ENCODE measurements around the gene SPSB1. TPM values are rescaled to one million over a fixed set of nuclear protein-coding genes. Genes with fewer than 3 reads are reported as not detected.

Gene SPSB1
- total and polyA plus RNA-seq, 2 donors: 12.4 to 36.4 TPM

- no peak overlapping the region for H3K4me3 ChIP-seq (ENCODE audit: low read depth, low read length)
- H3K27ac ChIP-seq (ENCODE audit: low read depth): no peak overlapping the region
- peaks cover 2% of the 10 kb centered on the region for H3K4me1 ChIP-seq (ENCODE audit: insufficient read depth)
- 46% methylated on average over 13 of the region's 13 CpGs for WGBS
- DNase-seq (ENCODE audit: extremely low spot score): no peak
- no peaks in the 10 kb centered on the region for H3K36me3 ChIP-seq (ENCODE audit: insufficient read depth)
Observed at GRCh38 chr1:9397997-9398526, 105.4 kb downstream of the SPSB1 start.

- DNase-seq (ENCODE audit: extremely low spot score): no peak
- WGBS: 59% methylated on average over 21 of the region's 21 CpGs
Observed at GRCh38 chr1:9399510-9400424, 107.1 kb downstream of the SPSB1 start.

GRCh38 chr1:9400425-9401079 lies 107.9 kb downstream of the SPSB1 start:
- WGBS: 68% methylated on average over 13 of the region's 13 CpGs
- no peak overlapping the region for H3K27ac ChIP-seq (ENCODE audit: low read depth)
- peaks cover 2% of the 10 kb centered on the region for H3K4me1 ChIP-seq (ENCODE audit: insufficient read depth)
- H3K36me3 ChIP-seq (ENCODE audit: insufficient read depth): no peaks in the 10 kb centered on the region
- no peak overlapping the region for H3K4me3 ChIP-seq (ENCODE audit: low read depth, low read length)
- DNase-seq (ENCODE audit: extremely low spot score): no peak

More at GRCh38 chr1:9399510-9400424, 107.1 kb downstream of the SPSB1 start:
- Histone ChIP-seq H3K36me3 (ENCODE audit: insufficient read depth) (no peaks in the 10 kb centered on the region), H3K4me1 (ENCODE audit: insufficient read depth) (peaks cover 2% of the 10 kb centered on the region), H3K27ac (ENCODE audit: low read depth) (no peak overlapping the region), H3K4me3 (ENCODE audit: low read depth, low read length) (no peak overlapping the region)

GRCh38 chr1:9401080-9401453 lies 108.4 kb downstream of the SPSB1 start:
- H3K36me3 ChIP-seq (ENCODE audit: insufficient read depth): no peaks in the 10 kb centered on the region
- 94% methylated on average over 15 of the region's 15 CpGs for WGBS
- no peak overlapping the region for H3K4me3 ChIP-seq (ENCODE audit: low read depth, low read length)
- no peak for DNase-seq (ENCODE audit: extremely low spot score)
- H3K27ac ChIP-seq (ENCODE audit: low read depth): no peak overlapping the region
- H3K4me1 ChIP-seq (ENCODE audit: insufficient read depth): peaks cover 2% of the 10 kb centered on the region

GRCh38 chr1:9402256-9402616 lies 109.5 kb downstream of the SPSB1 start:
- Histone ChIP-seq H3K27ac (ENCODE audit: low read depth) (no peak overlapping the region), H3K4me1 (ENCODE audit: insufficient read depth) (peaks cover 2% of the 10 kb centered on the region)
- 72% methylated on average over 7 of the region's 7 CpGs for WGBS

GRCh38 chr1:9402717-9403225 lies 110.1 kb downstream of the SPSB1 start:
- H3K36me3 ChIP-seq (ENCODE audit: insufficient read depth): no peaks in the 10 kb centered on the region
- peaks cover 2% of the 10 kb centered on the region for H3K4me1 ChIP-seq (ENCODE audit: insufficient read depth)
- H3K4me3 ChIP-seq (ENCODE audit: low read depth, low read length): no peak overlapping the region
- WGBS: 92% methylated on average over 13 of the region's 13 CpGs
- DNase-seq (ENCODE audit: extremely low spot score): no peak
- no peak overlapping the region for H3K27ac ChIP-seq (ENCODE audit: low read depth)

More at GRCh38 chr1:9402256-9402616, 109.5 kb downstream of the SPSB1 start:
- Histone ChIP-seq H3K4me3 (ENCODE audit: low read depth, low read length) (no peak overlapping the region), H3K36me3 (ENCODE audit: insufficient read depth) (no peaks in the 10 kb centered on the region)
- no peak for DNase-seq (ENCODE audit: extremely low spot score)

GRCh38 chr1:9404117-9404914 lies 111.6 kb downstream of the SPSB1 start:
- 85% methylated on average over 15 of the region's 15 CpGs for WGBS
- H3K4me1 ChIP-seq (ENCODE audit: insufficient read depth): peaks cover 2% of the 10 kb centered on the region
- H3K27ac ChIP-seq (ENCODE audit: low read depth): no peak overlapping the region
- no peaks in the 10 kb centered on the region for H3K36me3 ChIP-seq (ENCODE audit: insufficient read depth)
- no peak for DNase-seq (ENCODE audit: extremely low spot score)
- no peak overlapping the region for H3K4me3 ChIP-seq (ENCODE audit: low read depth, low read length)

GRCh38 chr1:9406111-9406510 lies 113.4 kb downstream of the SPSB1 start:
- no peak for DNase-seq (ENCODE audit: extremely low spot score)
- WGBS: 65% methylated on average over 7 of the region's 7 CpGs
- Histone ChIP-seq H3K4me1 (ENCODE audit: insufficient read depth) (no peaks in the 10 kb centered on the region), H3K27ac (ENCODE audit: low read depth) (no peak overlapping the region), H3K36me3 (ENCODE audit: insufficient read depth) (no peaks in the 10 kb centered on the region), H3K4me3 (ENCODE audit: low read depth, low read length) (no peak overlapping the region)

GRCh38 chr1:9410737-9411297 lies 118.1 kb downstream of the SPSB1 start:
- Histone ChIP-seq H3K4me3 (ENCODE audit: low read depth, low read length) (no peak overlapping the region), H3K27ac (ENCODE audit: low read depth) (no peak overlapping the region), H3K36me3 (ENCODE audit: insufficient read depth) (no peaks in the 10 kb centered on the region), H3K4me1 (ENCODE audit: insufficient read depth) (peaks cover 2% of the 10 kb centered on the region)
- no peak for DNase-seq (ENCODE audit: extremely low spot score)
- 63% methylated on average over 7 of the region's 7 CpGs for WGBS

GRCh38 chr1:9413071-9413876 lies 120.6 kb downstream of the SPSB1 start:
- H3K27ac ChIP-seq (ENCODE audit: low read depth): peak overlapping the region; percentile 91
- no peak for DNase-seq (ENCODE audit: extremely low spot score)
- H3K4me1 ChIP-seq (ENCODE audit: insufficient read depth): peaks cover 2% of the 10 kb centered on the region
- 19% methylated on average over 17 of the region's 17 CpGs for WGBS
- H3K4me3 ChIP-seq (ENCODE audit: low read depth, low read length): no peak overlapping the region
- H3K36me3 ChIP-seq (ENCODE audit: insufficient read depth): no peaks in the 10 kb centered on the region

GRCh38 chr1:9413877-9414213 lies 121.2 kb downstream of the SPSB1 start:
- Histone ChIP-seq H3K27ac (ENCODE audit: low read depth) (peak overlapping the region; percentile 91), H3K4me1 (ENCODE audit: insufficient read depth) (peaks cover 2% of the 10 kb centered on the region), H3K4me3 (ENCODE audit: low read depth, low read length) (no peak overlapping the region), H3K36me3 (ENCODE audit: insufficient read depth) (no peaks in the 10 kb centered on the region)
- 19% methylated on average over 4 of the region's 4 CpGs for WGBS
- no peak for DNase-seq (ENCODE audit: extremely low spot score)

GRCh38 chr1:9416506-9416905 lies 123.8 kb downstream of the SPSB1 start:
- WGBS: 92% methylated on average over 9 of the region's 9 CpGs
- no peak overlapping the region for H3K4me3 ChIP-seq (ENCODE audit: low read depth, low read length)
- no peak overlapping the region for H3K27ac ChIP-seq (ENCODE audit: low read depth)
- no peak for DNase-seq (ENCODE audit: extremely low spot score)
- H3K36me3 ChIP-seq (ENCODE audit: insufficient read depth): no peaks in the 10 kb centered on the region
- peaks cover 2% of the 10 kb centered on the region for H3K4me1 ChIP-seq (ENCODE audit: insufficient read depth)
